GM12878 (cell line): ENCODE measurements around the gene NCR2.
A peak's percentile ranks its signal among the peaks of the same experiment; 100 is the strongest.

ENCODE experiments used
- BACH1 ChIP-seq: fragments of 450-650 bp; IDR thresholded peaks from 2 replicates; pipeline ENCODE4 v1.6.1; 2017; ENCODE audit warnings: mild to moderate bottlenecking, borderline replicate concordance
- CTCF ChIP-seq, 3 experiments: IDR thresholded peaks in 2 of 3; conservative IDR thresholded peaks in 1 of 3; 2 replicates each; pipeline ENCODE4 v1.5.1; 2011; ENCODE audit warnings: low read depth in 3 of 3, low read length in 3 of 3, mild to moderate bottlenecking in 3 of 3, control low read depth in 2 of 3, moderate library complexity in 2 of 3, inconsistent platforms in 1 of 3, mixed read lengths in 1 of 3; ENCODE audit not compliant: control insufficient read depth in 2 of 3, insufficient read depth in 1 of 3; ENCODE audit errors: extremely low read depth in 1 of 3
- EZH2 ChIP-seq: IDR thresholded peaks from 2 replicates; pipeline ENCODE4 v1.6.1; 2012; ENCODE audit warnings: low read depth, mild to moderate bottlenecking, control low read depth, inconsistent platforms, low read length, borderline replicate concordance; ENCODE audit not compliant: control insufficient read depth
- GABPA ChIP-seq: IDR thresholded peaks from 2 replicates; pipeline ENCODE4 v1.6.1; 2014; ENCODE audit warnings: antibody characterized with exemption, low read depth, mild to moderate bottlenecking, inconsistent platforms

GRCh38 chr6:41334482-41335040, 847 bp upstream of the NCR2 start:
- TF ChIP-seq CTCF (IDR thresholded peaks at IDR 0.05 in 2 of 3, conservative IDR thresholded peaks at IDR 0.05 in 1 of 3; ENCODE audit: control insufficient read depth in 2 of 3, extremely low read depth in 1 of 3, insufficient read depth in 1 of 3, low read depth in 3 of 3, low read length in 3 of 3), result peak; percentile 13 to 32 (median 16); a peak in 4 of 6 replicates
- no peak for TF ChIP-seq GABPA
- TF ChIP-seq BACH1, result no peak
- TF ChIP-seq EZH2, result no peak
